Panc1 (cell line): ENCODE data around the gene TEX52. TPM values are rescaled to one million over a fixed set of nuclear protein-coding genes. Genes with fewer than 3 reads are reported as not detected.

ENCODE experiments used
- ATAC-seq: fragments of 200-7000 bp; cut with Tn5 transposase; 2 replicates; pipeline ENCODE4 v1.9.1; 2020; ENCODE audit warnings: mild to moderate bottlenecking, moderate library complexity
- BruUV-seq: library from RNA; stranded (reverse); fragments of 400-500 nt; replicated peaks from 2 replicates; lab custom pipeline; 2021; lab: Mats Ljungman, UMichigan
- CTCF ChIA-PET: fragments of 300-600 bp; sonication (Branson Sonifier 250); formaldehyde crosslinking; loops from one replicate; lab custom pipeline; 2022; ENCODE audit warnings: antibody characterized with exemption; lab: Charles Lee
- POLR2A ChIA-PET: fragments of 300-600 bp; sonication (Branson Sonifier 250); formaldehyde crosslinking; loops from one replicate; lab custom pipeline; 2022; ENCODE audit warnings: antibody characterized with exemption; lab: Charles Lee
- DNase-seq: peaks from one replicate; pipeline ENCODE4 v3.0.0-alpha.2; 2010; ENCODE audit warnings: low read depth, low spot score
- H3K27ac ChIP-seq: 2 replicates; pipeline ENCODE4 v1.5.1; 2011; ENCODE audit warnings: mild to moderate bottlenecking, low read length, inconsistent platforms
- H3K27me3 ChIP-seq: fragments of 200-500 bp; sonication (Bioruptor generic); 2 replicates; pipeline ENCODE4 v1.6.0; 2014; ENCODE audit warnings: low read length, inconsistent platforms; ENCODE audit not compliant: control insufficient read depth, insufficient read depth
- H3K36me3 ChIP-seq: fragments of 200-500 bp; sonication (Bioruptor generic); 2 replicates; pipeline ENCODE4 v1.5.1; 2014; ENCODE audit warnings: inconsistent platforms, mild to moderate bottlenecking, low read length, moderate library complexity; ENCODE audit not compliant: control insufficient read depth, insufficient read depth
- H3K4me1 ChIP-seq: 2 replicates; pipeline ENCODE4 v1.5.1; 2011; ENCODE audit warnings: inconsistent platforms, mild to moderate bottlenecking, low read length, moderate library complexity; ENCODE audit not compliant: control insufficient read depth, insufficient read depth
- H3K4me3 ChIP-seq, 2 experiments: 2 replicates each; pipeline ENCODE4 v1.5.1; 2011 to 2012; ENCODE audit warnings: low read depth in 2 of 2, low read length in 2 of 2, mild to moderate bottlenecking in 2 of 2, inconsistent platforms in 1 of 2, moderate library complexity in 1 of 2
- H3K9me3 ChIP-seq: fragments of 200-500 bp; sonication (Bioruptor generic); 2 replicates; pipeline ENCODE4 v1.5.1; 2014; ENCODE audit warnings: low read depth, mild to moderate bottlenecking, inconsistent platforms, low read length, moderate library complexity; ENCODE audit not compliant: control insufficient read depth, insufficient read depth
- POLR2AphosphoS5 ChIP-seq: IDR thresholded peaks from 2 replicates; pipeline ENCODE4 v1.6.1; 2012; ENCODE audit warnings: mild to moderate bottlenecking, low read depth, low read length, moderate library complexity
- SIN3A ChIP-seq: IDR thresholded peaks from 2 replicates; pipeline ENCODE4 v1.6.1; 2012; ENCODE audit warnings: low read depth, mild to moderate bottlenecking, low read length, moderate library complexity, borderline replicate concordance; ENCODE audit not compliant: insufficient read depth
- TCF7L2 ChIP-seq: IDR thresholded peaks from 2 replicates; pipeline ENCODE4 v1.6.1; 2011; ENCODE audit warnings: mild to moderate bottlenecking, low read depth, low read length, inconsistent platforms
- in situ Hi-C: cut with HindIII; loops from 2 replicates; pipeline ENCODE4 v1.10.0; 2016; ENCODE audit warnings: low sequenced_read_pairs, low pct_unique_long_range_greater_than_20kb
- intact Hi-C: fragments of 100-400 bp; cut with micrococcal nuclease; formaldehyde crosslinking; loops from one replicate; pipeline ENCODE4 v1.10.0; 2022; ENCODE audit not compliant: unreplicated experiment
- total RNA-seq: library from RNA; stranded (reverse); gene quantifications from one replicate; pipeline ENCODE4 v1.2.1, GENCODE V29; 2021; ENCODE audit not compliant: unreplicated experiment
- TF ChIP-seq, protein P1 (sequence below): fragments of 450-650 bp; IDR thresholded peaks from 2 replicates; pipeline ENCODE4 v1.5.1; 2017; ENCODE audit warnings: mild to moderate bottlenecking
- TF ChIP-seq, protein P2 (sequence below), 2 experiments: IDR thresholded peaks; 2 replicates each; pipeline ENCODE4 v1.6.1; 2011 to 2012; ENCODE audit warnings: low read depth in 2 of 2, control low read depth in 1 of 2, low read length in 1 of 2, mild to moderate bottlenecking in 1 of 2, moderate library complexity in 1 of 2; ENCODE audit not compliant: insufficient read depth in 1 of 2

TEX52 gene
- total RNA-seq, 1 experiment from 2014 or later: not detected

GRCh38 chr12:2884810-2885209, 28.0 kb upstream of the TEX52 start:
- Histone ChIP-seq H3K4me1 (peaks cover 3% of the 10 kb centered on the region; the same call in 1 of the 2 replicates), H3K4me3 (no peak overlapping the region)
- peak; percentile 35; the same call in 1 of the 2 replicates for ATAC-seq

GRCh38 chr12:2879853-2880252, 23.0 kb upstream of the TEX52 start:
- Histone ChIP-seq H3K27me3 (no peaks in the 10 kb centered on the region), H3K4me1 (peaks cover 7% of the 10 kb centered on the region), H3K27ac (no peak overlapping the region), H3K36me3 (no peaks in the 10 kb centered on the region; the same call in 1 of the 2 replicates), H3K9me3 (no peaks in the 10 kb centered on the region), H3K4me3 (no peak overlapping the region)
- in situ Hi-C loops (no loop called here), intact Hi-C loops (no loop called here)
- ChIA-PET POLR2A (no interaction called here), CTCF (no interaction called here)
- no TSS peak for BruUV-seq
- ATAC-seq (no peak), DNase-seq (no peak)
- TF ChIP-seq SIN3A (no peak), POLR2AphosphoS5 (no peak)

More at GRCh38 chr12:2884810-2885209, 28.0 kb upstream of the TEX52 start:
- TF ChIP-seq SIN3A (no peak), POLR2AphosphoS5 (no peak), TCF7L2 (no peak)
- TF ChIP-seq, protein P1, sequence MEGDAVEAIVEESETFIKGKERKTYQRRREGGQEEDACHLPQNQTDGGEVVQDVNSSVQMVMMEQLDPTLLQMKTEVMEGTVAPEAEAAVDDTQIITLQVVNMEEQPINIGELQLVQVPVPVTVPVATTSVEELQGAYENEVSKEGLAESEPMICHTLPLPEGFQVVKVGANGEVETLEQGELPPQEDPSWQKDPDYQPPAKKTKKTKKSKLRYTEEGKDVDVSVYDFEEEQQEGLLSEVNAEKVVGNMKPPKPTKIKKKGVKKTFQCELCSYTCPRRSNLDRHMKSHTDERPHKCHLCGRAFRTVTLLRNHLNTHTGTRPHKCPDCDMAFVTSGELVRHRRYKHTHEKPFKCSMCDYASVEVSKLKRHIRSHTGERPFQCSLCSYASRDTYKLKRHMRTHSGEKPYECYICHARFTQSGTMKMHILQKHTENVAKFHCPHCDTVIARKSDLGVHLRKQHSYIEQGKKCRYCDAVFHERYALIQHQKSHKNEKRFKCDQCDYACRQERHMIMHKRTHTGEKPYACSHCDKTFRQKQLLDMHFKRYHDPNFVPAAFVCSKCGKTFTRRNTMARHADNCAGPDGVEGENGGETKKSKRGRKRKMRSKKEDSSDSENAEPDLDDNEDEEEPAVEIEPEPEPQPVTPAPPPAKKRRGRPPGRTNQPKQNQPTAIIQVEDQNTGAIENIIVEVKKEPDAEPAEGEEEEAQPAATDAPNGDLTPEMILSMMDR: no peak
- TF ChIP-seq, protein P2, sequence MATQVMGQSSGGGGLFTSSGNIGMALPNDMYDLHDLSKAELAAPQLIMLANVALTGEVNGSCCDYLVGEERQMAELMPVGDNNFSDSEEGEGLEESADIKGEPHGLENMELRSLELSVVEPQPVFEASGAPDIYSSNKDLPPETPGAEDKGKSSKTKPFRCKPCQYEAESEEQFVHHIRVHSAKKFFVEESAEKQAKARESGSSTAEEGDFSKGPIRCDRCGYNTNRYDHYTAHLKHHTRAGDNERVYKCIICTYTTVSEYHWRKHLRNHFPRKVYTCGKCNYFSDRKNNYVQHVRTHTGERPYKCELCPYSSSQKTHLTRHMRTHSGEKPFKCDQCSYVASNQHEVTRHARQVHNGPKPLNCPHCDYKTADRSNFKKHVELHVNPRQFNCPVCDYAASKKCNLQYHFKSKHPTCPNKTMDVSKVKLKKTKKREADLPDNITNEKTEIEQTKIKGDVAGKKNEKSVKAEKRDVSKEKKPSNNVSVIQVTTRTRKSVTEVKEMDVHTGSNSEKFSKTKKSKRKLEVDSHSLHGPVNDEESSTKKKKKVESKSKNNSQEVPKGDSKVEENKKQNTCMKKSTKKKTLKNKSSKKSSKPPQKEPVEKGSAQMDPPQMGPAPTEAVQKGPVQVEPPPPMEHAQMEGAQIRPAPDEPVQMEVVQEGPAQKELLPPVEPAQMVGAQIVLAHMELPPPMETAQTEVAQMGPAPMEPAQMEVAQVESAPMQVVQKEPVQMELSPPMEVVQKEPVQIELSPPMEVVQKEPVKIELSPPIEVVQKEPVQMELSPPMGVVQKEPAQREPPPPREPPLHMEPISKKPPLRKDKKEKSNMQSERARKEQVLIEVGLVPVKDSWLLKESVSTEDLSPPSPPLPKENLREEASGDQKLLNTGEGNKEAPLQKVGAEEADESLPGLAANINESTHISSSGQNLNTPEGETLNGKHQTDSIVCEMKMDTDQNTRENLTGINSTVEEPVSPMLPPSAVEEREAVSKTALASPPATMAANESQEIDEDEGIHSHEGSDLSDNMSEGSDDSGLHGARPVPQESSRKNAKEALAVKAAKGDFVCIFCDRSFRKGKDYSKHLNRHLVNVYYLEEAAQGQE (IDR thresholded peaks at IDR 0.05; ENCODE audit: insufficient read depth in 1 of 2, low read depth in 2 of 2, low read length in 1 of 2): no peak
- Histone ChIP-seq H3K36me3 (no peaks in the 10 kb centered on the region), H3K27me3 (no peaks in the 10 kb centered on the region), H3K9me3 (no peaks in the 10 kb centered on the region), H3K27ac (0 out of 2 replicates have a peak overlapping the region, but pooled peaks have one; percentile 29)
- no peak for DNase-seq
- in situ Hi-C loops: no loop called here
- ChIA-PET POLR2A (no interaction called here), CTCF (interaction anchor here (0.7 to 1.0 kb wide), 3 partner anchors 18 to 143 kb away, joined by 7 to 17 read pairs (median 16); no protein-coding TSS in a partner anchor)
- intact Hi-C loops: no loop called here
- no TSS peak for BruUV-seq

DNA sequence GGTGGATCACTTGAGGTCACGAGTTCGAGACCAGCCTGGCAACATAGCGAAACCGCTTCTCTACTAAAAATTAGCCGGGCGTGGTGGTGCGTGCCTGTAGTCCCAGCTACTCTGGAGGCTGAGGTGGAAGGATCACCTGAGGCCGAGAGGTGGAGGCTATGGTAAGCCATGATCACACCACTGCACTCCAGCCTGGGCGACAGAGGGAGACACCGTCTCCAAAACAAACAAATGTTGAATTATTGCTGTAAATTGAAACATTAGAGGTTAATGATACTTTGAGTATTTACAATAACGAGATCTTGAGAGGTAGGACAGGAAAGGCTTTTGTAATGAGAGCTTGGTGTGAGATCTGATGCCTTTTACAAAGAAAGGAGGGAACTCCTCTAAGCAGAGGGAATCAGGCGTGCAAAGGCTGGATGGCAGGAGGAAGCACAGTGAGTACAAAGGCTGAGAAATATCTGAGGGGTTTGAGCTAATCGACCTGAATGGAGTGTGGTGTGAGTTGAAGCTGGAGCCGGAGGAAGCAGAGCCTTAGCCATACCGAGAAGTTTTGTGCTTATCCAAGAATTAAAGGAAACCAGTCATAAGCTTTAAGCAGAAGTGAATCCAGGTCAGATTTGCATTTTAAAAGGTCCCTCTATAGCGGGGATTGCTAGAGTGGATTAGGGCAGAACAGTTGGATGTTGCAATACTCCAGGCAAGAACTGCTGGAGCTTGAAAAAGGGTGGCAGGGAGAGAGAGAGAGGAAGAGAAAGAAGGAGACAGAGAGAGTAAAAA, 21.3 kb upstream of the TEX52 start:
- ChIA-PET CTCF (no interaction called here), POLR2A (no interaction called here)
- Histone ChIP-seq H3K9me3 (no peaks in the 10 kb centered on the region), H3K27me3 (no peaks in the 10 kb centered on the region), H3K4me1 (peaks cover 7% of the 10 kb centered on the region), H3K36me3 (no peaks in the 10 kb centered on the region; the same call in none of the 2 replicates), H3K4me3 (peak overlapping the region; percentile 83 to 95), H3K27ac (peak overlapping the region; percentile 98)
- DNase-seq (no peak), ATAC-seq (no peak)
- TF ChIP-seq TCF7L2: no peak
- intact Hi-C loops: no loop called here
- no TSS peak for BruUV-seq
- in situ Hi-C loops: no loop called here
